Stomach (tissue), 4 donors: ENCODE measurements around the gene CEMIP.

Source experiments
- CTCF ChIP-seq, 7 experiments: fragments of 450-650 bp in 4 of 7; fragments of 200-600 bp in 3 of 7; sonication (generic) in 3 of 7; IDR thresholded peaks; one replicate each; pipeline ENCODE4 v1.5.1; 2016 to 2019; ENCODE audit warnings: antibody characterized with exemption in 7 of 7, control low read depth in 2 of 7, mild to moderate bottlenecking in 1 of 7
- POLR2A ChIP-seq, 4 donors: fragments of 450-650 bp; IDR thresholded peaks; one replicate each; pipeline ENCODE4 v1.6.1; 2016; ENCODE audit warnings: antibody characterized with exemption in 4 of 4, control low read depth in 2 of 4, mild to moderate bottlenecking in 1 of 4, moderate library complexity in 1 of 4
- POLR2AphosphoS5 ChIP-seq, 3 donors: sonication (generic); formaldehyde crosslinking; IDR thresholded peaks; one replicate each; pipeline ENCODE4 v1.6.1; 2016; ENCODE audit warnings: antibody characterized with exemption in 3 of 3

- TF ChIP-seq POLR2A (IDR thresholded peaks at IDR 0.05), result no peak
- TF ChIP-seq CTCF (IDR thresholded peaks at IDR 0.05), result no peak
- TF ChIP-seq POLR2AphosphoS5 (IDR thresholded peaks at IDR 0.05), result no peak
These were observed 24.7 kb downstream of the CEMIP start for GRCh38 chr15:80803580-80804525.
